Measurements from ENCODE around the gene TTL.

- TF ChIP-seq CTCF (IDR thresholded peaks at IDR 0.05) (peak in 1 of 7 experiments; percentile 17), POLR2A (IDR thresholded peaks at IDR 0.05) (no peak)
Measured at GRCh38 chr2:112579241-112579640, 97.3 kb downstream of the TTL start.
